Calu3 (cell line): ENCODE data around the gene ROBO2. TPM values are rescaled to one million over a fixed set of nuclear protein-coding genes. Genes with fewer than 3 reads are reported as not detected.

Experiments
- BruUV-seq: library from RNA; stranded (reverse); fragments of 400-500 nt; replicated peaks from 2 replicates; lab custom pipeline; 2021; lab: Mats Ljungman, UMichigan
- CTCF ChIA-PET: fragments of 300-600 bp; sonication (Branson Sonifier 250); formaldehyde crosslinking; loops from one replicate; lab custom pipeline; 2022; ENCODE audit warnings: antibody characterized with exemption; lab: Charles Lee
- DNase-seq: peaks from one replicate; pipeline ENCODE4 v3.0.0; 2022
- H3K27ac Mint-ChIP-seq: one replicate; pipeline ENCODE4 v1.8.0; 2022; ENCODE audit warnings: mixed read lengths; ENCODE audit not compliant: unreplicated experiment
- H3K27me3 Mint-ChIP-seq: one replicate; pipeline ENCODE4 v1.8.0; 2022; ENCODE audit warnings: mixed read lengths; ENCODE audit not compliant: unreplicated experiment
- H3K36me3 Mint-ChIP-seq: one replicate; pipeline ENCODE4 v1.8.0; 2022; ENCODE audit warnings: mild to moderate bottlenecking, moderate library complexity, mixed read lengths; ENCODE audit not compliant: insufficient read depth, unreplicated experiment
- H3K4me1 Mint-ChIP-seq: one replicate; pipeline ENCODE4 v1.8.0; 2022; ENCODE audit warnings: mild to moderate bottlenecking, low read depth, mixed read lengths; ENCODE audit not compliant: unreplicated experiment
- H3K4me3 Mint-ChIP-seq: one replicate; pipeline ENCODE4 v1.8.0; 2022; ENCODE audit warnings: mild to moderate bottlenecking, low read depth, moderate library complexity, mixed read lengths; ENCODE audit not compliant: unreplicated experiment
- H3K9me3 Mint-ChIP-seq: one replicate; pipeline ENCODE4 v1.8.0; 2022; ENCODE audit warnings: low read depth, mixed read lengths; ENCODE audit not compliant: unreplicated experiment
- CTCF ChIP-seq: fragments of 200-600 bp; IDR thresholded peaks from one replicate; pipeline ENCODE4 v1.8.0; 2022; ENCODE audit warnings: antibody characterized with exemption; ENCODE audit not compliant: unreplicated experiment
- intact Hi-C: fragments of 100-400 bp; cut with micrococcal nuclease; formaldehyde crosslinking; loops from one replicate; pipeline ENCODE4 v1.10.0; 2022; ENCODE audit not compliant: unreplicated experiment
- total RNA-seq: library from RNA; stranded (reverse); gene quantifications from 2 replicates; pipeline ENCODE4 v1.2.3, GENCODE V29; 2022

The ROBO2 gene
- total RNA-seq, 1 experiment from 2014 or later: not detected

- no peak overlapping the region for H3K27ac Mint-ChIP-seq
- TF ChIP-seq CTCF: no peak
- no peaks in the 10 kb centered on the region for H3K4me1 Mint-ChIP-seq
- no peak for DNase-seq
- H3K9me3 Mint-ChIP-seq: peaks cover 2% of the 10 kb centered on the region
- intact Hi-C loops: no loop called here
- no peak overlapping the region for H3K4me3 Mint-ChIP-seq
- H3K27me3 Mint-ChIP-seq: no peaks in the 10 kb centered on the region
- CTCF ChIA-PET: no interaction called here
- BruUV-seq: no TSS peak
- H3K36me3 Mint-ChIP-seq: no peaks in the 10 kb centered on the region
Measured at GRCh38 chr3:77648214-77648613, 608.3 kb downstream of the ROBO2 start.

- Mint-ChIP-seq H3K9me3 (peaks cover 1% of the 10 kb centered on the region), H3K27me3 (no peaks in the 10 kb centered on the region), H3K4me3 (no peak overlapping the region), H3K27ac (no peak overlapping the region), H3K36me3 (no peaks in the 10 kb centered on the region), H3K4me1 (no peaks in the 10 kb centered on the region)
- DNase-seq: no peak
- CTCF ChIA-PET: no interaction called here
- no TSS peak for BruUV-seq
- no peak for TF ChIP-seq CTCF
- intact Hi-C loops: no loop called here
Measured at GRCh38 chr3:77648664-77649063, 608.8 kb downstream of the ROBO2 start.

DNA sequence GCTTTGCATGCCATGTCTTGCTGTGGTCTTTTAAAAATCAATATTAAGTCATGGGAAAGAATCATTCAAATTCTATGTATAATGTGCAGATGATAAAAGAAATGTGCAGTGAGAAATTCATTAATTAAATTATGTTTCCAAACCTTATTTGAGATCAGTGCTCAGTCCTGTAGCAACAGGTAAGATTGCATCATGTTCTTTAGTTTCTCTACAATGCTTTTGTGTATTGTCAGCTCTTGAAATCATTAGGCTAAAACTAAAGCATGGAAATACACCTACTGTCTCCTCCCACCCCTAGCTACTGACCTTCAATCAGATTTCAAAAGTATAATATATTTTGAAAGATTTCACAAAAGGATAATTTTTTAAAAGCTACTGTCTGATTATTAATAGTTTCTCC, 612.7 kb downstream of the ROBO2 start:
- no peak for TF ChIP-seq CTCF
- no peak for DNase-seq
- Mint-ChIP-seq H3K27ac (no peak overlapping the region), H3K4me3 (no peak overlapping the region), H3K36me3 (no peaks in the 10 kb centered on the region), H3K27me3 (no peaks in the 10 kb centered on the region), H3K4me1 (no peaks in the 10 kb centered on the region), H3K9me3 (peaks cover 2% of the 10 kb centered on the region)
- intact Hi-C loops: no loop called here
- CTCF ChIA-PET: no interaction called here
- BruUV-seq: no TSS peak

GRCh38 chr3:77655396-77655795, 615.5 kb downstream of the ROBO2 start:
- intact Hi-C loops: no loop called here
- CTCF ChIA-PET: no interaction called here
- Mint-ChIP-seq H3K27me3 (no peaks in the 10 kb centered on the region), H3K27ac (no peak overlapping the region), H3K4me1 (no peaks in the 10 kb centered on the region), H3K36me3 (no peaks in the 10 kb centered on the region), H3K9me3 (peaks cover 5% of the 10 kb centered on the region), H3K4me3 (no peak overlapping the region)
- TF ChIP-seq CTCF: no peak
- no peak for DNase-seq
- no TSS peak for BruUV-seq
